ENCODE results near the gene MRAS. TPM values are rescaled to one million over a fixed set of nuclear protein-coding genes. Genes with fewer than 3 reads are reported as not detected.

MRAS gene
- total and polyA plus RNA-seq, 2 of the 8 experiments (the other 6 are each of a cell fraction or from before 2014, with no cell fraction given), result 10.6 to 16.2 TPM

- Histone ChIP-seq H2BK120ac (replicated peaks; ENCODE audit: low read depth, low read length) (no peak overlapping the region), H3K14ac (ENCODE audit: insufficient read length) (no peak overlapping the region), H3K4me3 (ENCODE audit: extremely low read depth in 1 of 4, insufficient read depth in 2 of 4, low read depth in 3 of 4, low read length in 4 of 4) (no peak overlapping the region), H3K23me2 (ENCODE audit: low read depth, low read length) (no peaks in the 10 kb centered on the region), H4K91ac (replicated peaks; ENCODE audit: insufficient read length, low read length) (no peak overlapping the region), H4K5ac (ENCODE audit: insufficient read length, low read depth, low read length) (no peak overlapping the region), H2AFZ (ENCODE audit: low read length) (no peak overlapping the region), H4K20me1 (replicated peaks in 1 of 2; ENCODE audit: control insufficient read depth in 1 of 2, insufficient read depth in 2 of 2, low read length in 2 of 2) (peaks cover 0 to 4% of the 10 kb centered on the region in 2 experiments), H3K79me2 (ENCODE audit: control insufficient read depth in 1 of 2, insufficient read depth in 2 of 2, low read length in 2 of 2) (no peaks in the 10 kb centered on the region), H3K9me3 (ENCODE audit: insufficient read depth in 2 of 2, low read depth in 1 of 2, low read length in 1 of 2) (no peaks in the 10 kb centered on the region), H3K4me1 (replicated peaks in 1 of 4; ENCODE audit: control insufficient read depth in 3 of 4, insufficient read depth in 4 of 4, low read length in 3 of 4) (peaks cover 0 to 3% (median 0%) of the 10 kb centered on the region in 4 experiments; a peak in 3 of 7 replicates), H2AK5ac (ENCODE audit: low read depth, low read length) (no peak overlapping the region), H2BK12ac (ENCODE audit: low read depth, low read length) (no peak overlapping the region), H2BK5ac (ENCODE audit: low read depth, low read length) (no peak overlapping the region), H3K36me3 (ENCODE audit: control insufficient read depth in 2 of 4, insufficient read depth in 4 of 4, low read length in 3 of 4) (0 out of 8 replicates have a peak, but pooled peaks cover 0 to 3% (median 0%) of the 10 kb centered on the region in 4 experiments), H3K18ac (ENCODE audit: extremely low read depth, low read length) (no peak overlapping the region), H2BK20ac (ENCODE audit: low read length) (no peak overlapping the region), H3K27me3 (replicated peaks in 1 of 4; ENCODE audit: control insufficient read depth in 3 of 4, extremely low read depth in 1 of 4, insufficient read depth in 3 of 4, low read length in 3 of 4) (no peaks in the 10 kb centered on the region), H3K23ac (ENCODE audit: insufficient read length) (no peak overlapping the region), H3K56ac (replicated peaks; ENCODE audit: insufficient read length, low read depth, low read length) (no peak overlapping the region), H4K8ac (ENCODE audit: extremely low read depth, insufficient read depth, low read length) (no peak overlapping the region), H3K79me1 (ENCODE audit: low read depth, low read length) (no peaks in the 10 kb centered on the region; the same call in 1 of the 2 replicates), H3K4me2 (ENCODE audit: insufficient read depth in 1 of 2, low read depth in 2 of 2, low read length in 2 of 2) (no peak overlapping the region), H3K9ac (replicated peaks in 1 of 4; ENCODE audit: extremely low read depth in 1 of 4, low read depth in 3 of 4, low read length in 3 of 4) (no peak overlapping the region), H2BK15ac (ENCODE audit: low read length) (no peak overlapping the region), H3K27ac (ENCODE audit: low read depth, low read length) (no peak overlapping the region), H3K4ac (replicated peaks; ENCODE audit: insufficient read length, low read depth, low read length) (no peak overlapping the region)
- CTCF ChIA-PET (ENCODE audit: partially characterized antibody), result interaction anchor here (0.8 to 2.0 kb wide), 2 partner anchors 9 to 26 kb away, joined by 4 to 5 read pairs; no protein-coding TSS in a partner anchor
- FAIRE-seq (no peak), DNase-seq (ENCODE audit: low read depth in 1 of 2, low spot score in 2 of 2) (no peak)
- WGBS, 2 experiments (ENCODE audit: extremely low coverage in 1 of 2, insufficient coverage in 1 of 2, insufficient read length in 1 of 2, insufficient replicate concordance in 2 of 2, low coverage in 1 of 2, low lambda C conversion rate in 2 of 2, missing lambda C conversion rate in 1 of 2), result 86% methylated on average over 7 of the region's 7 CpGs; no CpG with 5 or more reads in 1 of the 2 experiments
- POLR2A ChIA-PET (ENCODE audit: partially characterized antibody), result no interaction called here
- TF ChIP-seq ATF2 (IDR thresholded peaks at IDR 0.05; ENCODE audit: low read length) (no peak), SRF (IDR thresholded peaks at IDR 0.05; ENCODE audit: low read depth, low read length) (no peak), RXRA (IDR thresholded peaks at IDR 0.05; ENCODE audit: insufficient read depth, low read depth, low read length) (no peak), POU5F1 (IDR thresholded peaks at IDR 0.05; ENCODE audit: low read depth, low read length) (no peak), ASH2L (IDR thresholded peaks at IDR 0.05; ENCODE audit: low read length) (no peak), SAP30 (IDR thresholded peaks at IDR 0.05; ENCODE audit: insufficient read depth, insufficient replicate concordance, low read length) (no peak), CHD1 (IDR thresholded peaks at IDR 0.05; ENCODE audit: low read depth, low read length) (no peak), YY1 (IDR thresholded peaks at IDR 0.05; ENCODE audit: low read depth, low read length) (no peak), TBP (IDR thresholded peaks at IDR 0.05; ENCODE audit: low read depth, low read length) (no peak), PHF8 (conservative IDR thresholded peaks at IDR 0.05; ENCODE audit: low read depth, low read length) (no peak), CREB1 (IDR thresholded peaks at IDR 0.05) (no peak), BRCA1 (IDR thresholded peaks at IDR 0.05; ENCODE audit: low read depth, low read length) (no peak)
Observed at GRCh38 chr3:138356730-138357405, 8.5 kb downstream of the MRAS start.
